ENCODE data around the gene AP2A2. TPM values are rescaled to one million over a fixed set of nuclear protein-coding genes. Genes with fewer than 3 reads are reported as not detected.

Gene AP2A2
- total RNA-seq, 4 donors from 2014 or later = 21.2 to 26.1 (median 25.7) TPM

- no peak for ATAC-seq
- DNase-seq = no peak
- no peak for TF ChIP-seq CTCF (IDR thresholded peaks at IDR 0.05 in 4 of 5, conservative IDR thresholded peaks at IDR 0.05 in 1 of 5)
- no peak for TF ChIP-seq POLR2A (IDR thresholded peaks at IDR 0.05)
- Histone ChIP-seq H3K4me3 (peak overlapping the region in 2 of 4 donors; percentile 88), H3K9me3 (no peaks in the 10 kb centered on the region), H3K27ac (no peak overlapping the region), H3K4me1 (peaks cover 11 to 14% of the 10 kb centered on the region in 2 donors), H3K27me3 (no peaks in the 10 kb centered on the region), H3K36me3 (peaks cover 0 to 3% of the 10 kb centered on the region in 2 donors)
- intact Hi-C loops (cut with DNase I; ENCODE audit: low total_unique reads) (no loop called here), in situ Hi-C loops (cut with MboI; ENCODE audit: low sequenced_read_pairs in 4 of 4) (no loop called here)
These were observed 16.3 kb upstream of the AP2A2 start for GRCh38 chr11:909406-909805.

GRCh38 chr11:910044-910588 lies 15.6 kb upstream of the AP2A2 start:
- H3K4me1 ChIP-seq = peaks cover 11 to 14% of the 10 kb centered on the region in 2 donors
- no peaks in the 10 kb centered on the region for H3K27me3 ChIP-seq
- H3K36me3 ChIP-seq = no peaks in the 10 kb centered on the region
- intact Hi-C loops (cut with DNase I; ENCODE audit: low total_unique reads) (loop anchor here (1.0 to 5.0 kb wide), 2 partner anchors 15 to 68 kb away; partner anchors contain the start of genes AP2A2, POLR2L and TSPAN4), in situ Hi-C loops (cut with MboI; ENCODE audit: low sequenced_read_pairs in 4 of 4) (no loop called here)
- ATAC-seq = peak; percentile 20 to 32
- no peak for DNase-seq
- peak overlapping the region; percentile 82 to 98 (median 88) for H3K4me3 ChIP-seq
- peak overlapping the region; percentile 81 to 97 (median 91) for H3K27ac ChIP-seq
- no peak for TF ChIP-seq CTCF (IDR thresholded peaks at IDR 0.05 in 4 of 5, conservative IDR thresholded peaks at IDR 0.05 in 1 of 5)
- TF ChIP-seq POLR2A (IDR thresholded peaks at IDR 0.05) = no peak
- H3K9me3 ChIP-seq = no peaks in the 10 kb centered on the region

- H3K9me3 ChIP-seq = no peaks in the 10 kb centered on the region
These were observed 15.1 kb upstream of the AP2A2 start, which contains the start of gene CHID1 for GRCh38 chr11:910589-911030. Gene CHID1, minus strand, starts transcription at chr11:910810. Its CDS starts 5,994 bp downstream, at chr11:904816.

GRCh38 chr11:911031-911889 lies 14.4 kb upstream of the AP2A2 start:
- H3K9me3 ChIP-seq = no peaks in the 10 kb centered on the region
- no peaks in the 10 kb centered on the region for H3K36me3 ChIP-seq
- ATAC-seq (peak; percentile 58 to 73), DNase-seq (peak in 1 of 2 donors; percentile 29)
- peak overlapping the region; percentile 72 to 98 (median 85) for H3K4me3 ChIP-seq
- TF ChIP-seq CTCF (IDR thresholded peaks at IDR 0.05 in 4 of 5, conservative IDR thresholded peaks at IDR 0.05 in 1 of 5) (peak in 2 of 5 experiments; percentile 3 to 20), POLR2A (IDR thresholded peaks at IDR 0.05) (peak in 1 of 2 donors; percentile 63)
- H3K4me1 ChIP-seq = peaks cover 11 to 14% of the 10 kb centered on the region in 2 donors
- H3K27me3 ChIP-seq = no peaks in the 10 kb centered on the region
- intact Hi-C loops (cut with DNase I; ENCODE audit: low total_unique reads) = loop anchor here (5.0 kb wide), 1 partner anchor 69 kb away; the partner anchor contains the start of genes POLR2L and TSPAN4
- in situ Hi-C loops (cut with MboI; ENCODE audit: low sequenced_read_pairs in 4 of 4) = no loop called here
- peak overlapping the region; percentile 81 to 97 (median 91) for H3K27ac ChIP-seq

More at GRCh38 chr11:910589-911030, 15.1 kb upstream of the AP2A2 start, which contains the start of gene CHID1:
- no peaks in the 10 kb centered on the region for H3K27me3 ChIP-seq
- DNase-seq (peak; percentile 73 to 84), ATAC-seq (peak; percentile 93 to 94)
- H3K36me3 ChIP-seq = no peaks in the 10 kb centered on the region
- intact Hi-C loops (cut with DNase I; ENCODE audit: low total_unique reads) (loop anchor here (1.0 to 5.0 kb wide), 2 partner anchors 15 to 68 kb away; partner anchors contain the start of genes AP2A2, POLR2L and TSPAN4), in situ Hi-C loops (cut with MboI; ENCODE audit: low sequenced_read_pairs in 4 of 4) (no loop called here)
- peak within 1 kb of the TSS; percentile 81 to 97 (median 91) for H3K27ac ChIP-seq
- H3K4me3 ChIP-seq = peak within 1 kb of the TSS; percentile 82 to 98 (median 88)
- peaks cover 11 to 14% of the 10 kb centered on the region in 2 donors for H3K4me1 ChIP-seq
- peak in 1 of 2 donors; percentile 63 for TF ChIP-seq POLR2A (IDR thresholded peaks at IDR 0.05)
- TF ChIP-seq CTCF (IDR thresholded peaks at IDR 0.05 in 4 of 5, conservative IDR thresholded peaks at IDR 0.05 in 1 of 5) = peak in 1 of 5 experiments; percentile 20
